MM.1S (cell line): ENCODE data around the gene S100B.

ENCODE experiments used
- CTCF ChIP-seq: fragments of 300-600 bp; sonication (generic); IDR thresholded peaks from 2 replicates; pipeline ENCODE4 v1.5.1; 2016; ENCODE audit warnings: antibody characterized with exemption, low read length, mixed read lengths
- EZH2 ChIP-seq: fragments of 300-600 bp; sonication (generic); optimal IDR thresholded peaks from 2 replicates; pipeline ENCODE3; 2017; ENCODE audit warnings: low read depth, mild to moderate bottlenecking, antibody characterized with exemption, low read length, mixed read lengths
- EZH2phosphoT487 ChIP-seq: fragments of 300-600 bp; sonication (generic); IDR thresholded peaks from 2 replicates; pipeline ENCODE4 v1.6.1; 2018; ENCODE audit warnings: antibody characterized with exemption, low read length

GRCh38 chr21:46559291-46559983 lies 45.4 kb downstream of the S100B start:
- no peak for TF ChIP-seq EZH2
- no peak for TF ChIP-seq CTCF
- TF ChIP-seq EZH2phosphoT487: no peak
